HFF-Myc (cell line): ENCODE data around the gene ALDH4A1.

ENCODE experiments used
- DNase-seq: peaks from one replicate; pipeline ENCODE4 v3.0.0-alpha.2; 2011; ENCODE audit warnings: low read depth; ENCODE audit errors: extremely low read depth
- H3K4me3 ChIP-seq: replicated peaks from 2 replicates; pipeline ENCODE4 v1.5.1; 2011; ENCODE audit warnings: low read depth, mild to moderate bottlenecking, control low read depth, low read length
- CTCF ChIP-seq: IDR thresholded peaks from 2 replicates; pipeline ENCODE4 v1.5.1; 2012; ENCODE audit warnings: mild to moderate bottlenecking, low read depth, low read length, control low read depth; ENCODE audit errors: missing control alignments

Gene ALDH4A1

GRCh38 chr1:18932879-18933278 lies 30.5 kb upstream of the ALDH4A1 start:
- no peak overlapping the region for H3K4me3 ChIP-seq
- no peak for DNase-seq
- TF ChIP-seq CTCF, result no peak

- no peak for DNase-seq
- H3K4me3 ChIP-seq, result no peak overlapping the region
- TF ChIP-seq CTCF, result no peak
Observed at GRCh38 chr1:18932387-18932786, 30.0 kb upstream of the ALDH4A1 start.

GRCh38 chr1:18931730-18932129 lies 29.4 kb upstream of the ALDH4A1 start:
- H3K4me3 ChIP-seq, result no peak overlapping the region
- TF ChIP-seq CTCF, result no peak
- DNase-seq, result no peak

- no peak for TF ChIP-seq CTCF
- DNase-seq, result no peak
- H3K4me3 ChIP-seq, result no peak overlapping the region
Observed at GRCh38 chr1:18929686-18930085, 27.3 kb upstream of the ALDH4A1 start.

GRCh38 chr1:18928985-18929384 lies 26.6 kb upstream of the ALDH4A1 start:
- no peak for TF ChIP-seq CTCF
- DNase-seq, result no peak
- no peak overlapping the region for H3K4me3 ChIP-seq

- no peak overlapping the region for H3K4me3 ChIP-seq
- TF ChIP-seq CTCF, result no peak
- DNase-seq, result no peak
Observed at GRCh38 chr1:18928406-18928805, 26.1 kb upstream of the ALDH4A1 start.

GRCh38 chr1:18927654-18928272 lies 25.4 kb upstream of the ALDH4A1 start:
- no peak for TF ChIP-seq CTCF
- no peak overlapping the region; the same call in 1 of the 2 replicates for H3K4me3 ChIP-seq
- DNase-seq, result no peak
